ENCODE data around the gene RASGEF1B. TPM values are rescaled to one million over a fixed set of nuclear protein-coding genes. Genes with fewer than 3 reads are reported as not detected.

RASGEF1B gene
- total RNA-seq, 1 donor from 2014 or later: 1.0 TPM

GRCh38 chr4:81466841-81467671 is 4.7 kb downstream of the RASGEF1B start:
- peak; percentile 99 for TF ChIP-seq CTCF (conservative IDR thresholded peaks at IDR 0.05; ENCODE audit: low read depth, low read length)
- H3K4me3 ChIP-seq (ENCODE audit: low read depth, low read length): no peak overlapping the region
- peak; percentile 29 for DNase-seq (ENCODE audit: low read depth)

DNA sequence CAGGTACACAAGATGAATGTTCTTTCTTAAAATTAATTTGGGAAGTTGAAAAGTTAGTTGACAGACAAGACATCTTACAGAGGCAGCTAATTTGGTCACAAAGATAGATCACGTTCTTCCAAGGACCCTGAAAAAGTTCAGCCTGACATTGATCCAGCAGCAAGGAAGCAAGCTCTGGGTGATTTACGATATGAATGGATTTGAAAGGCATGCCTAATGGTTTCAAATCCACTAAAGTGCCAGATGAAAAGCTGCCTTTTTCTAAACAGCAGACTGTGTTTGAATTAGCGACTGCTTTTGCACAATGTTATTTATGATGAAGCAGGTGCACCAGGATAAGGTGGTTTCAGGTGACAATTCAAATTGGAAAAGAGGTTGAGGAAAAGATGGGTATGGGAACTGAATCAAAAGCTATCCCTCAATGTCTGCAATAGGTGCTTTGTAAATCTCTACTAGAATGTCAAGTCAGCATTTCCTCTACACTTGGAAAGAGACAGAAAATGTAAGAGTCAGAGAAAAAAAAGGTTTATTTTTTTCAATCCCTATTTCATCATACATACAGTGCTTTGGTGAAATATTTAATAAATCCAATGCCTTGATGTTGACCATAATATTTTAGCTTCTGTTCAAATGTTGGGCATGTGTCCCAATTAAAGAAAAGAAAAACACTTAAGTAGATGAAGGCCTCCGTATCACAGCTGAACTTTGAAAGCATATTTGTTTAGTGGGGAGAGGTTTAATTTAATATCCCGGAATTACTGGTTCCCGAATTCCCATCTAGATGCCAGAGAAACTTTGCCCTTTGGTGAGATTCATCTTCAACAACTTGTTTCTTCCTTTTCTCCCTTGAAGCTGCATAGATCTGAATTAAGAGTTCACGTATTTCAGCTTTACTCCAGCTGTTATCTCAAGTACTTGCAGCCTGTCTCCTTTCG is 6.0 kb downstream of the RASGEF1B start:
- no peak for TF ChIP-seq CTCF (conservative IDR thresholded peaks at IDR 0.05; ENCODE audit: low read depth, low read length)
- DNase-seq (ENCODE audit: low read depth): no peak
- no peak overlapping the region for H3K4me3 ChIP-seq (ENCODE audit: low read depth, low read length)

GRCh38 chr4:81460834-81461233 is 10.9 kb downstream of the RASGEF1B start:
- H3K4me3 ChIP-seq (ENCODE audit: low read depth, low read length): no peak overlapping the region
- TF ChIP-seq CTCF (conservative IDR thresholded peaks at IDR 0.05; ENCODE audit: low read depth, low read length): no peak
- DNase-seq (ENCODE audit: low read depth): no peak

- TF ChIP-seq CTCF (conservative IDR thresholded peaks at IDR 0.05; ENCODE audit: low read depth, low read length): no peak
- DNase-seq (ENCODE audit: low read depth): no peak
- no peak overlapping the region for H3K4me3 ChIP-seq (ENCODE audit: low read depth, low read length)
These were observed 11.5 kb downstream of the RASGEF1B start for GRCh38 chr4:81460191-81460701.

DNA sequence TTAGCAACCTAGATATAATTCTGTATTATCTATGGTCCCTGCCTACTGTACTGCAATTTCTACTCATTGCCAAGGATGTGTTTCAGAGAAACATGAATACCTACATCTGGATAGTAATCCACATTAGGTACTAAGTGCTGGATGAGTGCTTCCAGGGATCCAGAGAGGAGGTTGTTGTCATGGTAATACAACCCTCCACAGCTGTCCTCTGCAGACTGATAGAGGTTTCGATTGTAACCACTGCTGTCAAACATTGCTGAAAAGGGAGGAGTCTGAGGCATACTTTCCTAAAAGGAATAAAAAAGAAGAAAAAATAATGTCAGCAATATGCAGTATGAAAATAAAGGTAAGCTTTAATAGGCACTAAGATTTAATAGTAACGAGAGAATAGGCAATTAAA is 12.5 kb downstream of the RASGEF1B start:
- TF ChIP-seq CTCF (conservative IDR thresholded peaks at IDR 0.05; ENCODE audit: low read depth, low read length): no peak
- DNase-seq (ENCODE audit: low read depth): no peak
- no peak overlapping the region for H3K4me3 ChIP-seq (ENCODE audit: low read depth, low read length)

DNA sequence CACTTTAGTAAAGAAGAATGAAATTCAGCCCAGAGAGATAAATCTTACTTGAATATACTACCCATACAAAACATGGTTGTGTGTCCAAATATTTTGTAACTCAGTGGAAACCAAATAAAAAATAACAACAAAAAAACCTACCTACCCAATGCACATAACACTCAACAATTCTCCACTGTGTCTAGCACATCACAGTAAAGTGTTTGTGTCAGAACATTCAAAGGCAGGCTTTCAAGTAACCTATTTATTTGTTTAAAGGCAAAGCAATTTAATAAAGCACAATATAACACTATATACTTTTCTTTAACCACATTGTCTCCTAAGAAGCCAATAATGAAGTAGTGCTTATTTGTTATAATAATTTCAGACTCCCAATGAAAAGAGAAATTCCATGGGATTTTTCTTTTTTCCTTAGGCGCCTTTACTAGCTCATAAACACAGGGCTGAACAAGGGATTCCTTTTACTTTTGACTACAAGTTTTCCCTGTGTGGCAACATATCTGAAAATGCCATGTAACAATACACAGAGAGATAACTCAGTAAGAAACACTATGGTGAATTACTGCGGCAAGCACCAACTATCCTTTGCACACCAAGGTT is 13.7 kb downstream of the RASGEF1B start:
- no peak for TF ChIP-seq CTCF (conservative IDR thresholded peaks at IDR 0.05; ENCODE audit: low read depth, low read length)
- no peak overlapping the region for H3K4me3 ChIP-seq (ENCODE audit: low read depth, low read length)
- DNase-seq (ENCODE audit: low read depth): no peak

All from epithelial cell of proximal tubule (primary cell).